GM12891 (cell line): ENCODE results near the gene CCR5AS.

Experiments used
- POLR2A ChIP-seq: IDR thresholded peaks from 2 replicates; pipeline ENCODE4 v1.6.1; 2011; ENCODE audit warnings: low read depth, low read length, control low read depth
- POLR2AphosphoS5 ChIP-seq: IDR thresholded peaks from 2 replicates; pipeline ENCODE4 v1.6.1; 2011; ENCODE audit warnings: low read depth, low read length, control low read depth

GRCh38 chr3:46416125-46416810 is 9.4 kb upstream of the CCR5AS start:
- TF ChIP-seq POLR2AphosphoS5 = no peak
- TF ChIP-seq POLR2A = no peak
